Stimulated activated CD8-positive, alpha-beta memory T cell treated with anti-CD3 and anti-CD28 coated beads, Interleukin-12 subunit alpha, Interleukin-12 subunit beta, amount 100 ng/mL, for 4 hours (primary cell): ENCODE measurements around the gene USP46.

ENCODE experiments used
- DNase-seq: peaks from one replicate; pipeline ENCODE4 v3.0.0-alpha.2; 2020; ENCODE audit warnings: low read depth

USP46 gene

GRCh38 chr4:52657292-52657617, 1.8 kb downstream of the USP46 start:
- DNase-seq = no peak

GRCh38 chr4:52655506-52655905, 3.6 kb downstream of the USP46 start:
- DNase-seq = no peak

- DNase-seq = no peak
Observed at GRCh38 chr4:52651996-52652672, 7.0 kb downstream of the USP46 start.

GRCh38 chr4:52648836-52649235, 10.3 kb downstream of the USP46 start:
- DNase-seq = no peak

- no peak for DNase-seq
Observed at GRCh38 chr4:52646741-52647140, 12.4 kb downstream of the USP46 start.

GRCh38 chr4:52646096-52646495, 13.0 kb downstream of the USP46 start:
- DNase-seq = no peak

GRCh38 chr4:52645300-52645699, 13.8 kb downstream of the USP46 start:
- DNase-seq = no peak

- DNase-seq = no peak
Observed at GRCh38 chr4:52643785-52644244, 15.3 kb downstream of the USP46 start.

GRCh38 chr4:52643190-52643589, 15.9 kb downstream of the USP46 start:
- no peak for DNase-seq

- no peak for DNase-seq
Observed at GRCh38 chr4:52641854-52642563, 17.1 kb downstream of the USP46 start.

GRCh38 chr4:52640808-52641565, 18.1 kb downstream of the USP46 start:
- no peak for DNase-seq

GRCh38 chr4:52638717-52639116, 20.4 kb downstream of the USP46 start:
- DNase-seq = no peak

GRCh38 chr4:52637116-52637515, 22.0 kb downstream of the USP46 start:
- no peak for DNase-seq

- DNase-seq = no peak
Observed at GRCh38 chr4:52635560-52635959, 23.5 kb downstream of the USP46 start.

GRCh38 chr4:52635130-52635529, 24.0 kb downstream of the USP46 start:
- no peak for DNase-seq

GRCh38 chr4:52633846-52634245, 25.3 kb downstream of the USP46 start:
- DNase-seq = no peak

- DNase-seq = no peak
Observed at GRCh38 chr4:52628974-52629373, 30.1 kb downstream of the USP46 start.

GRCh38 chr4:52628543-52628942, 30.6 kb downstream of the USP46 start:
- no peak for DNase-seq

GRCh38 chr4:52627876-52628275, 31.2 kb downstream of the USP46 start:
- DNase-seq = no peak

GRCh38 chr4:52625216-52625615, 33.9 kb downstream of the USP46 start:
- no peak for DNase-seq

GRCh38 chr4:52622564-52622963, 36.5 kb downstream of the USP46 start:
- no peak for DNase-seq

- DNase-seq = no peak
Observed at GRCh38 chr4:52621567-52621966, 37.5 kb downstream of the USP46 start.

GRCh38 chr4:52619591-52619931, 39.5 kb downstream of the USP46 start:
- no peak for DNase-seq
